GM12892 (cell line): Measurements from ENCODE around the gene FBXL17.

ENCODE experiments used
- POLR2A ChIP-seq: IDR thresholded peaks from 2 replicates; pipeline ENCODE4 v1.6.1; 2011; ENCODE audit warnings: low read depth, low read length, control low read depth
- POLR2AphosphoS5 ChIP-seq: IDR thresholded peaks from 2 replicates; pipeline ENCODE4 v1.6.1; 2011; ENCODE audit warnings: low read depth, low read length, control low read depth

DNA sequence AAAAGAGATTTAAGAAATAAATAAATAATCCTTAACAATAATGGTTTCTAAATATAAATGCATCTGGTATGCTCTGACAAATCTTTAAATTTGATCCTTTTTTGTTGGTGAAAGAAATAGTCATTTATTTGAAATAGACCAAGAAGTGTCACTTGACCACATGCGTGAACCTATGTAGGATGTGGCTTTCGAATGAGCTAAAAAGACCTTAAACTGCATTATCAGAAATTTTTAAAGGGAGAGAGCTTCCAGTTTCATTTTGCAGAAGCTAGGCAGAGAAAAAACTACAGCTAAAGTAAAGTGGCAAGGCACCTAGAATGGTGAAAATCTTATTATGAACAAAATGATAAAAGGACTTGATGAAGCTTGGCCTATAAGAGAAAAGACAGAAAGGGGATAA, 402.0 kb downstream of the FBXL17 start:
- TF ChIP-seq POLR2A (no peak), POLR2AphosphoS5 (no peak)
